Peyer's patch (tissue), 4 donors: Measurements from ENCODE around the gene ADK.

Experiments
- CTCF ChIP-seq, 6 experiments: fragments of 450-650 bp in 4 of 6; fragments of 200-600 bp in 2 of 6; sonication (generic) in 1 of 6; IDR thresholded peaks; one replicate each; pipeline ENCODE4 v1.5.1; 2017 to 2019; ENCODE audit warnings: antibody characterized with exemption in 6 of 6, mild to moderate bottlenecking in 3 of 6, moderate library complexity in 1 of 6
- POLR2A ChIP-seq, 2 donors: fragments of 450-650 bp; IDR thresholded peaks; one replicate each; pipeline ENCODE4 v1.5.1; 2017; ENCODE audit warnings: antibody characterized with exemption in 2 of 2, mild to moderate bottlenecking in 2 of 2, moderate library complexity in 2 of 2

- TF ChIP-seq CTCF (IDR thresholded peaks at IDR 0.05) (peak in 5 of 6 experiments; percentile 48 to 62 (median 55)), POLR2A (IDR thresholded peaks at IDR 0.05) (no peak)
Measured at GRCh38 chr10:74244097-74244685, 93.2 kb downstream of the ADK start.
